Natural killer cell (primary cell): ENCODE results near the gene ZMIZ1. TPM values are rescaled to one million over a fixed set of nuclear protein-coding genes. Genes with fewer than 3 reads are reported as not detected.
A peak's percentile ranks its signal among the peaks of the same experiment; 100 is the strongest.

Source experiments
- ATAC-seq, 3 donors: fragments of 150-1000 bp in 2 of 3; fragments of 200-7000 bp in 1 of 3; cut with Tn5 transposase; 1 replicate in 1 of 3; 2 replicates in 2 of 3; pipeline ENCODE4 v1.10.0; 2021; ENCODE audit warnings: mild to moderate bottlenecking in 2 of 3, moderate library complexity in 2 of 3
- DNase-seq, 2 donors: peaks; one replicate each; pipeline versions ENCODE4 v3.0.0 to v3.0.0-alpha.2; 2013 to 2021; ENCODE audit warnings: mixed read lengths in 1 of 2
- H3K27ac ChIP-seq: one replicate; pipeline ENCODE4 v1.5.1; 2013; ENCODE audit warnings: mild to moderate bottlenecking, low read length
- H3K27me3 ChIP-seq: one replicate; pipeline ENCODE4 v1.6.1; 2013; ENCODE audit warnings: low read length; ENCODE audit not compliant: control insufficient read depth, insufficient read depth
- H3K36me3 ChIP-seq: one replicate; pipeline ENCODE4 v1.6.1; 2013; ENCODE audit warnings: low read length; ENCODE audit not compliant: control insufficient read depth, insufficient read depth
- H3K4me1 ChIP-seq: one replicate; pipeline ENCODE4 v1.6.1; 2013; ENCODE audit warnings: low read length; ENCODE audit not compliant: control insufficient read depth, insufficient read depth
- H3K4me3 ChIP-seq: one replicate; pipeline ENCODE4 v1.5.1; 2013; ENCODE audit warnings: low read length
- H3K9me3 ChIP-seq: one replicate; pipeline ENCODE4 v1.6.1; 2013; ENCODE audit warnings: low read length; ENCODE audit not compliant: control insufficient read depth, insufficient read depth
- H3K27ac Mint-ChIP-seq, 2 donors: one replicate each; pipeline ENCODE4 v1.8.0; 2022; ENCODE audit warnings: mild to moderate bottlenecking in 2 of 2, mixed read lengths in 2 of 2, moderate library complexity in 1 of 2
- H3K27me3 Mint-ChIP-seq, 2 donors: one replicate each; pipeline ENCODE4 v1.8.0; 2022; ENCODE audit warnings: low read depth in 2 of 2, mixed read lengths in 2 of 2
- H3K36me3 Mint-ChIP-seq: one replicate; pipeline ENCODE4 v1.8.0; 2022; ENCODE audit warnings: mixed read lengths
- H3K4me1 Mint-ChIP-seq, 2 donors: one replicate each; pipeline ENCODE4 v1.8.0; 2022; ENCODE audit warnings: mixed read lengths in 2 of 2
- H3K4me3 Mint-ChIP-seq: one replicate; pipeline ENCODE4 v1.8.0; 2022; ENCODE audit warnings: mild to moderate bottlenecking, moderate library complexity, mixed read lengths
- H3K9me3 Mint-ChIP-seq, 2 donors: one replicate each; pipeline ENCODE4 v1.8.0; 2022; ENCODE audit warnings: mixed read lengths in 2 of 2
- WGBS: methylation state at CpG from one replicate; pipeline ENCODE4 v1.1.7; 2013; ENCODE audit warnings: missing lambda C conversion rate; ENCODE audit not compliant: insufficient coverage; 5-methylcytosine and 5-hydroxymethylcytosine counted together
- intact Hi-C: fragments of 100-400 bp; cut with micrococcal nuclease; formaldehyde crosslinking; loops from one replicate; pipeline ENCODE4 v1.14.2; 2022
- total RNA-seq, 4 donors: library from RNA; stranded (reverse); fragments of 120-200 nt in 1 of 4; gene quantifications; one replicate each; pipeline versions ENCODE4 v1.2.3 to v1.2.4, GENCODE V29; 2013 to 2022
- TF ChIP-seq, protein P1 (sequence below): fragments of 200-600 bp; IDR thresholded peaks from one replicate; pipeline ENCODE4 v1.8.0; 2022; ENCODE audit warnings: antibody characterized with exemption

Gene ZMIZ1
- total RNA-seq, 3 donors from 2014 or later (not counting 1 experiment from before 2014, with no cell fraction given) = 36.5 to 51.5 (median 37.9) TPM

DNA sequence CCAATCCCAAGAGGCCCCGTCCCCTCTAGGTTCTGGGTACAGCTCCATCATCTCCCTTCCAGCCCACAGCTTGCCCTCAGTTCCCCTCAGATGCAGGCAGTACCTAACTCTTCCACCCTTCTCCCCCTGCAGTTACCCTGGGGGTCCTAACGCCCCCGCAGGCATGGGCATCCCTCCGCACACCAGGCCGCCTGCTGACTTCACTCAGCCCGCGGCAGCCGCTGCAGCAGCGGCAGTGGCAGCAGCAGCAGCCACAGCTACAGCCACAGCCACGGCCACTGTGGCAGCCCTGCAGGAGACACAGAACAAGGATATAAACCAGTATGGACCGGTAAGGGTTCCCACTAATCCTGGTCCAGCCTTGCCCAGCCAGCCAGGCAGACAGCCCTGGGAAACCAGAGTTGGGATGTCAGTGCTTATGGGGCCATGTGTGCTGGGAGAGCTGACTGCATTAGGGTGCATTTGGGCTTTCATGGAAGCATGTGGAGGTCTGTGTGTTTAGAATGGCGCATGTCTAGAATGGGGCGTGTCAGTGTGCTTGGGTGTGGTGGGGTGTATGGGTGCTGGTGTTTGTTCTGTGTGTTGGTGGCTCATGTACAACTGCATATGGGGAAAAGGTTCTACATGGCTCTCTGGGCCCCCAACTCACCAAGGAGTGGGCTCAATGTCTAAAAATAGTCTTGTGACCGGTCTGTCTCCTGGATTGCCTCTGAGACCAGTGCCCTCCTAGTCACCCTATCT is 223.4 kb downstream of the ZMIZ1 start:
- Histone ChIP-seq H3K4me3 (no peak overlapping the region), H3K27ac (no peak overlapping the region), H3K27me3 (no peaks in the 10 kb centered on the region), H3K9me3 (no peaks in the 10 kb centered on the region), H3K4me1 (peaks cover 65% of the 10 kb centered on the region), H3K36me3 (peaks cover 22% of the 10 kb centered on the region)
- Mint-ChIP-seq H3K36me3 (no peaks in the 10 kb centered on the region), H3K27me3 (no peaks in the 10 kb centered on the region), H3K27ac (peak overlapping the region in 1 of 2 donors; percentile 49), H3K4me3 (no peak overlapping the region), H3K9me3 (no peaks in the 10 kb centered on the region), H3K4me1 (peaks cover 21 to 69% of the 10 kb centered on the region in 2 donors)
- ATAC-seq (no peak), DNase-seq (no peak)
- 91% methylated on average over 14 of the region's 14 CpGs for WGBS
- TF ChIP-seq, protein P1, sequence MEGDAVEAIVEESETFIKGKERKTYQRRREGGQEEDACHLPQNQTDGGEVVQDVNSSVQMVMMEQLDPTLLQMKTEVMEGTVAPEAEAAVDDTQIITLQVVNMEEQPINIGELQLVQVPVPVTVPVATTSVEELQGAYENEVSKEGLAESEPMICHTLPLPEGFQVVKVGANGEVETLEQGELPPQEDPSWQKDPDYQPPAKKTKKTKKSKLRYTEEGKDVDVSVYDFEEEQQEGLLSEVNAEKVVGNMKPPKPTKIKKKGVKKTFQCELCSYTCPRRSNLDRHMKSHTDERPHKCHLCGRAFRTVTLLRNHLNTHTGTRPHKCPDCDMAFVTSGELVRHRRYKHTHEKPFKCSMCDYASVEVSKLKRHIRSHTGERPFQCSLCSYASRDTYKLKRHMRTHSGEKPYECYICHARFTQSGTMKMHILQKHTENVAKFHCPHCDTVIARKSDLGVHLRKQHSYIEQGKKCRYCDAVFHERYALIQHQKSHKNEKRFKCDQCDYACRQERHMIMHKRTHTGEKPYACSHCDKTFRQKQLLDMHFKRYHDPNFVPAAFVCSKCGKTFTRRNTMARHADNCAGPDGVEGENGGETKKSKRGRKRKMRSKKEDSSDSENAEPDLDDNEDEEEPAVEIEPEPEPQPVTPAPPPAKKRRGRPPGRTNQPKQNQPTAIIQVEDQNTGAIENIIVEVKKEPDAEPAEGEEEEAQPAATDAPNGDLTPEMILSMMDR = no peak
- intact Hi-C loops = no loop called here

DNA sequence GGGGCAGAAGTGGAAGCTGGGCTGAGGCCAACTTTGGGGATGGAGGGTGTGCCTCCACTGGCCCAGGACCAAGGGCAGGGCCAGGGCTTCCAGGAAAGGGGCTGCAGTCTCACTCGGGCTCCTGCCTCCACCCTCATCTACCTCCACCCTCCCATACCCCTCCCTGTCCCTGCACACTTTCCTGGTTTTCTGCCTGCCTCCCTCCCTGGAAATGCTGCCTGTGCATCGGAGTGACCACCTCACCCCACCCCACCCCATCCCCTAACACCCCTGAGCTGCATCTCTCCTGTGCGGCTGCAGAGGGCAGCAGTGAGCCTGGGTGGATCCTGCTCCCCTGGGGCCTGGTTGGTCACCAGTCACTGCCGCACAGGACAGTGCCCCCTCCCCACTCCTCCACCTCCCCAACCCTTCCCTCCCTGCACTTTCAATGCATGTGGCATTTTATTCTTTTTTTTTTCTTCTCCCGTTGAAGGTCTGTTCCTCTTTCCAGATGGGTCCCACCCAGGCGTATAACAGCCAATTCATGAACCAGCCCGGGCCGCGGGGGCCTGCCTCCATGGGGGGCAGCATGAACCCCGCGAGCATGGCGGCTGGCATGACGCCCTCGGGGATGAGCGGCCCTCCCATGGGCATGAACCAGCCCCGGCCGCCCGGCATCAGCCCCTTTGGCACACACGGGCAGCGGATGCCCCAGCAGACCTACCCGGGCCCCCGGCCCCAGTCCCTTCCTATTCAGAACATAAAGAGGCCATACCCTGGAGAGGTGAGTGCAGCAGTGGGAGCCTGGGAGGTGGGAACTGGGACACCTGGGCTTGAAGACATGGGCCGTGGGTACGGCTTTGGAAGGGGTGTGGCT is 224.4 kb downstream of the ZMIZ1 start:
- Histone ChIP-seq H3K4me3 (no peak overlapping the region), H3K36me3 (peaks cover 30% of the 10 kb centered on the region), H3K27me3 (no peaks in the 10 kb centered on the region), H3K4me1 (peaks cover 56% of the 10 kb centered on the region), H3K27ac (peak overlapping the region; percentile 61), H3K9me3 (no peaks in the 10 kb centered on the region)
- Mint-ChIP-seq H3K4me1 (peaks cover 15 to 60% of the 10 kb centered on the region in 2 donors), H3K4me3 (no peak overlapping the region), H3K9me3 (no peaks in the 10 kb centered on the region), H3K27me3 (no peaks in the 10 kb centered on the region), H3K27ac (peak overlapping the region in 1 of 2 donors; percentile 49), H3K36me3 (no peaks in the 10 kb centered on the region)
- DNase-seq (peak in 1 of 2 donors; percentile 59), ATAC-seq (peak; percentile 62 to 65 (median 64))
- intact Hi-C loops = no loop called here
- TF ChIP-seq, protein P1 = no peak
- WGBS = 81% methylated on average over 24 of the region's 24 CpGs

DNA sequence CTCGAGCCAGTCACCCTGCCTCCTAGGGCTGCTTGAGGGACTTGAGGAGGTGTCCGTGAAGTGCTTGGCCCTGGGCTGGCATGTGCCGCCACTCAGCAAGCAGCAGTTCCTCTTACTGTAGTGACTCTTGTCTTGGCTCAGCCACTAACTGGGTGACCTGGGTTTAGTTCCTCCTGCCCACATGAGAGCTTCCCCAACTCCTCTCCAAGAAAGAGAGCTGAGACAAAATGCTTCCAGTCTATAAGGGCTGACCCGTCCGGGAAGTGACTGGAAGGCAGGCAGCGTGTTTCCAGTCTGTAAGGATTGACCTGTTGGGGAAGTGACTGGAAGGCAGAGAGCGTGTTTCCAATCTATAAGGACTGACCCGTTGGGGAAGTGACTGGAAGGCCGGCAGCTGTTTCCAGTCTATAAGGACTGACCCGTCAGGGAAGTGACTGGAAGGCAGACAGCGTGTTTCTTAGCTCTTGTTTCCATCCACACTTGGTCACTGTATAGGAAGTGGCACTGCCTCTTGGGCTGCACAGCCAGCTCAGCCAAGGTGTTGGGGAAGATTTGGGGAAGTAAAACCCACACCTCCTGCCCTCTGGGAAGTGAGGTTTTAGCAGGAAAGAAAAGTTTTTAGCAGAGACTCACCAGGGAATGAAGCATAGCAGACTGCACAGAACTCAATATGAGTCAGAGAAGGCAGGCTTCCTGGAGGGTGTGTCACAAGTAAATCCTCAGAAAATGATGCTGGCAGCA is 225.2 kb downstream of the ZMIZ1 start:
- peaks cover 55% of the 10 kb centered on the region for H3K4me1 ChIP-seq
- H3K36me3 Mint-ChIP-seq = no peaks in the 10 kb centered on the region
- H3K27ac ChIP-seq = peak overlapping the region; percentile 61
- no peaks in the 10 kb centered on the region for H3K27me3 ChIP-seq
- ATAC-seq (peak in 2 of 3 donors; percentile 42 to 61), DNase-seq (no peak)
- H3K9me3 Mint-ChIP-seq = no peaks in the 10 kb centered on the region
- peak overlapping the region in 1 of 2 donors; percentile 44 for H3K27ac Mint-ChIP-seq
- H3K36me3 ChIP-seq = peaks cover 39% of the 10 kb centered on the region
- H3K4me3 ChIP-seq = no peak overlapping the region
- H3K4me3 Mint-ChIP-seq = no peak overlapping the region
- peaks cover 11 to 60% of the 10 kb centered on the region in 2 donors for H3K4me1 Mint-ChIP-seq
- TF ChIP-seq, protein P1 = no peak
- H3K9me3 ChIP-seq = no peaks in the 10 kb centered on the region
- H3K27me3 Mint-ChIP-seq = no peaks in the 10 kb centered on the region
- intact Hi-C loops = no loop called here
- whole genome bisulfite sequencing = 78% methylated on average over 11 of the region's 11 CpGs
